ENCODE results near the gene FOXN1.
"Not testable (repeated sequence)": the region's sequence is repeated elsewhere in the genome, so short reads cannot be mapped to it uniquely, and the experiment has no call there.

Gene FOXN1

GRCh38 chr17:28500712-28501379 lies 5.3 kb upstream of the FOXN1 start:
- no peak for DNase-seq (ENCODE audit: low spot score)

GRCh38 chr17:28501421-28502284 lies 4.5 kb upstream of the FOXN1 start:
- no peak for DNase-seq (ENCODE audit: low spot score)

GRCh38 chr17:28503420-28503819 lies 2.7 kb upstream of the FOXN1 start:
- DNase-seq (ENCODE audit: low spot score), result no peak

DNA sequence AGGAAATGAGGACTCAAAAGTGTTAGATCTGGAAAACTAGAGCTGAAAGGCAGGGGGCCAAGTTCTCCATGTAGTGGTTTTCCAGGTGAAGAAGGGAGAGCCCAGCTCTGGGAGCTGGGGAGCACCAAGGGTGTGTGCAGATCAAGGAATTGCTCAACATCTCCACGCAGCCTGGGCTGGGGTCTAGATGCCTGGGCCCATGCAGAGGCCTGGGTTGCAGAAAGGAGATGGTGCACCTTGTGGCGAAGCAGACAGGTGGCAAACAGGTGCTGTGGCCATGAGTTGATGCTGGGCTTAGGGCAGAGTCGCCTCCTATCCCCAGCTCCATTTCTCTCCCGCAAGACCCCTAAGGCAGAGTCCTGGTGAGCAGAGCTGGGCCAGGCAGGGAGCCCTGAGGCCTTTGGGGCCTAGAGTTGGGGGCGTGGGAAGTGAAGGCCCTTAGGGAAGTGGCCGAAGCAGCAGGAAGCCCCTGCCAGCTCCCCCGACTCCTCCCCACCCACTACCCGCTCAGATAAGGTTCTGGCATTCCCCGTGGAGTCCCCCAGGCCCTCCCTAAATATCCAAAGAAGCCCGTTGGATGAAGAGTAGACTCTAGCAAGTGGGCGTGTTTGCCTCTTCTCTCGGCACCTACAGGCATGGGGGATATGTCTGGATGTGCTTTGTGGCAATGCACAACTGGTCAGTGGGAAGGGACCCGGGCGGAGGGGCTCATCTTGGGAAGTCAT lies 777 bp downstream of the FOXN1 start:
- DNase-seq (ENCODE audit: low spot score), result no peak

- DNase-seq (ENCODE audit: low spot score), result no peak
Measured at GRCh38 chr17:28507567-28508203, 1.5 kb downstream of the FOXN1 start.

- no peak for DNase-seq (ENCODE audit: low spot score)
Measured at GRCh38 chr17:28508211-28508724, 2.1 kb downstream of the FOXN1 start.

GRCh38 chr17:28509789-28510188 lies 3.6 kb downstream of the FOXN1 start:
- DNase-seq (ENCODE audit: low spot score), result no peak

DNA sequence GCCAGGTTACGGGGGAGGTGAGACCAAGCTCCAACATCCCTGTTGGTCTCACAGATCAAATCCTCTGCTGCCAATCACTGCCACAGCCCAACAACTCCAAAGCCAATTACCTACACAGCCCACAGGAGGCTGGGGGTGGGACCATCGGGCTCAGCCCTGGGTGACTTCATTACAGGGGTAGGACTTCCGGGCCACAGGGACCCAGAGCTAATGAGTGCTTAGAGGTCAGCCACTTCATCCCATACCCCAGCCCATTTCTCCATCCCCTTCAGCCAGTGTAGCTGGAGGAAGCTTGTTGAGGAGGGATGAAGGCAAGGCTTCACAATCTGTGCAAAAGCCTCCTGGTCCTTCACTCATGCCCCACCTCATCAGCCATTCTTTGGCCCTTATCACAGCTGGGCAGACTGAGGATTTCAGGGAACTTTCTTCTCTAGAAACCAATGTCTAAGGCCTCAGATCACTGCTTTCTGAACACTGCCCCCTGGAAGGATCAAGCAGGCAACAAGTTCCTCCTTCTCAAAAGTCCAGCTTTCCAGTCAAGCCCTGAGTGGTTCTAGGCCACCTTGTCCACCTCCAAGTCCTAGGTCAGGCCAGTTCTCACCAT lies 5.8 kb downstream of the FOXN1 start:
- DNase-seq (ENCODE audit: low spot score), result no peak

- DNase-seq (ENCODE audit: low spot score), result no peak
Measured at GRCh38 chr17:28513476-28513875, 7.3 kb downstream of the FOXN1 start.

DNA sequence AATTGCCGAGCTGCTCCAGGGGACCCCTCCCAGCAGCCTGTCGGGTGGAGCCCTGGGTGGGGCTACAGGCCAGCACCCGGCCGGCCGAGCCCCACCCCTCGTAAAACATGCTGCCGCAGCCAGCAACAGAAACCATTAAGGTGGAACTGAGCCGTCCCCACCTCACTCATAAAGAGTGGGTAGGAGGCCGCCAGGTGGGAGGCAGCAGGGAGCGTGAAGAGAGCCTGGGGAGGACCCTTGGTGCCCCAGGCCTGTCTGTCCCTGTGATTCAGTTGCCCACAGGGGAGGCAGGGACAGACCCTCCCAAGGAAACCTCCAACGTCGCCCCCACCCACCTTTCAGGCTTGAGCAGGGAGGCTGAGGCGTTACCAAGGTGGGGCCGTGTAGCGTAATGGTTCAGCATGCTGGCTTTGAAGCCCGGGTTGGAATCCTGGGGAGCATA lies 8.4 kb downstream of the FOXN1 start:
- DNase-seq (ENCODE audit: low spot score), result no peak

- no peak for DNase-seq (ENCODE audit: low spot score)
Measured at GRCh38 chr17:28515518-28515917, 9.4 kb downstream of the FOXN1 start.

GRCh38 chr17:28518132-28518531 lies 12.0 kb downstream of the FOXN1 start:
- no peak for DNase-seq (ENCODE audit: low spot score)

- no peak for DNase-seq (ENCODE audit: low spot score)
Measured at GRCh38 chr17:28518578-28518977, 12.4 kb downstream of the FOXN1 start.

DNA sequence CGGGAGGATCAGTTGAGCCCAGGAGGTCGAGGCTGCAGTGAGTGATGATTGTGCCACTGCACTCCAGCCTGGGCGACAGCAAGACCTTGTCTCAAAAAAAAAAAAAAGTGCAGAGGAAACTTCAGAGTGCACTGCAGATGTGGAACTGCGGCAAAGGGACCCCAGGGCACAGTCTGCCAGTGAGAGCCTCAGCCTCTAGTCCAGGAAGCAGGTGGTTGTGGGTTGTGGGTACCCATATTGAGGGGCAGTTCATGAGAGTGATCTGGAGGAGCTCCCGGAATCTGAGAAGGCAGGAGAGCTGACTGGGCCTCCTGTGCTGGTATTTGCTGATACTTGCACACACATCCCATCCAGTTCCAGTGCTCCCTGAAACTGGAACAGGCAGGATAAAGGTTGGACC lies 13.1 kb downstream of the FOXN1 start:
- DNase-seq (ENCODE audit: low spot score), result no peak

- no peak for DNase-seq (ENCODE audit: low spot score)
Measured at GRCh38 chr17:28520687-28521086, 14.5 kb downstream of the FOXN1 start.

DNA sequence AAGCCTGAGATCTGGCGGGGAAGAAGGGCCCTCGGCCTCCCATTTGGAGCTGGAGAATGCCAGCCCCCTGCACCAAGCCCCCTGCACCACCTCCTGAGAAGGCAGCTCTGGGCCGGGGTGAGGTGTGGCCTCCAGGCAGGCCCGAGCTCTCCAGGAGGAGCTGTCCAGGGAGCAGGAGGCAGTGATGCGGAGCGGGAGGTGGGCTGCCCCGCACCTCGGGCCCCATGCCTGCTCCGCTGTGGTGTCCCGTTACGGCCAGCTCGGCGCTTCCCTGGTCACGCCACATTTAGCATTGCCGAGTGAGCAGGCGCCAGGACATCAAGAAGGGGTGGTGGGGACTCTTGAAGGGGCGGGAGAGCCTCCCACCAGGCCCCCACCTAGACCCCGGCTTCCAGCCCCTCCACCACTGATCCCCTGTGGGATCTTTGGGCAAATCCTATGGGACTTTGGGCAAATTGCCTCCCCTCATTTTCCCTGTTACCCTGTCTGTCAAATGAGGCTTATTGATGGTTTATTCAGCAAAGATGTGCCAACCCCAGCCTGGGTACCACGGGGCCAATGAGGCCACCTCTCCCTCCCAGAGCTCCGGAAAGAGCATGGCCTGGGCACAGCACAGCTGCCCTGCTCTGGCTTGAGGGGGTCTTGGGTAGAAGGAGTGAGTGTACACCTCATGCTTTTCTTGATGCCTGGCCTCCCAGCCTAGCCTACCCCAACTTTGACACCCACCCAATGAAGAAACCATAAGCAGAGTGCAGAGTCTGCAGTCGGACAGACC lies 15.3 kb downstream of the FOXN1 start:
- no peak for DNase-seq (ENCODE audit: low spot score)

GRCh38 chr17:28522281-28522680 lies 16.1 kb downstream of the FOXN1 start:
- DNase-seq (ENCODE audit: low spot score), result not testable (repeated sequence)

GRCh38 chr17:28523186-28523585 lies 17.0 kb downstream of the FOXN1 start:
- no peak for DNase-seq (ENCODE audit: low spot score)

- DNase-seq (ENCODE audit: low spot score), result no peak
Measured at GRCh38 chr17:28523876-28524275, 17.7 kb downstream of the FOXN1 start.

- DNase-seq (ENCODE audit: low spot score), result no peak
Measured at GRCh38 chr17:28524476-28525424, 18.6 kb downstream of the FOXN1 start.

All from CD4-positive, alpha-beta T cell treated with Interleukin-6 at 100 ng/mL for 8 hours (primary cell).